Measurements from ENCODE around the gene PGAP2.

GRCh38 chr11:3823303-3823702 lies 14.9 kb downstream of the PGAP2 start:
- TF ChIP-seq POLR2AphosphoS5 (IDR thresholded peaks at IDR 0.05; ENCODE audit: low read depth, low read length) (no peak), TAF1 (IDR thresholded peaks at IDR 0.05; ENCODE audit: low read depth, low read length) (no peak), POLR2A (IDR thresholded peaks at IDR 0.05; ENCODE audit: low read depth, low read length) (no peak), PAX5 (IDR thresholded peaks at IDR 0.05; ENCODE audit: insufficient read depth, low read length, severe bottlenecking) (no peak), SPI1 (IDR thresholded peaks at IDR 0.05; ENCODE audit: low read depth, low read length) (no peak)
